Left kidney (tissue), 2 donors: Measurements from ENCODE around the gene FBH1. TPM values are rescaled to one million over a fixed set of nuclear protein-coding genes. Genes with fewer than 3 reads are reported as not detected.
"Not testable (repeated sequence)": the region's sequence is repeated elsewhere in the genome, so short reads cannot be mapped to it uniquely, and the experiment has no call there.

Experiments
- DNase-seq: peaks from one replicate; pipeline ENCODE4 v3.0.0-alpha.2; 2013
- polyA plus RNA-seq: library from polyadenylated mRNA; unstranded; fragments of 120-200 nt; gene quantifications from one replicate; pipeline ENCODE4 v1.2.1, GENCODE V29; 2013; ENCODE audit not compliant: insufficient read length

Gene FBH1
- polyA plus RNA-seq, 1 donor = 87.3 TPM

DNA sequence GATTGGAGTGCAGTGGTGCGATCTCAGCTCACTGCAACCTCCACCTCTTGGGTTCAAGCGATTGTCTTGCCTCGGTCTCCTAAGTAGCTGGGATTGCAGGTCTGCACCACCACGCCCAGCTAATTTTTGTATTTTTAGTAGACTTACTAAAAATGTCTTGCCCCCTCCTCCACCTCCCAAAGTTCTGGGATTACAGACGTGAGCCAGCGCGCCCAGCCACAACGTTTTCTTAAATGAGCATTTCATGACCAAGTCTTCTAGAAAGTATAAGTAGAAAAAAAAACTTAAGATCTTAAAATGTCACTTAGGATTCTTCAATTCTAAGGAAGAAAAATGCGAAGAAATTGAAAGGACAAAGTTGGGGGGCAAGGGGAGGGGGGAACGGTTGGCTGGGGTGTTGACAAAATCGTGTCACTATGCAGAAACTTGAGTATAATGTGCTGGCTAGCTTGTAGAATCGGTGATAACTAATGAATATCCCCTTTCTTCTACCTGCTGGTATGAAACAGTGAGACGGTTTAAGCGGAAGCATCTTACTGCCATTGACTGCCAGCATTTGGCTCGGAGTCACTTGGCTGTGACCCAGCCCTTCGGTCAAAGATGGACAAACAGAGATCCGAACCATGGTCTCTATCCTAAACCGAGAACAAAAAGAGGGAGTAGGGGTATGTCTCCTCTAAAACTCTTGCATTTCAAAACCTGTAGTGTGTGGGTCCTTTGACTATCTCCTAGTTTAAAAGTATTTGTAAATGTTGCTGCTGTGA lies 12.7 kb downstream of the FBH1 start:
- no peak for DNase-seq

DNA sequence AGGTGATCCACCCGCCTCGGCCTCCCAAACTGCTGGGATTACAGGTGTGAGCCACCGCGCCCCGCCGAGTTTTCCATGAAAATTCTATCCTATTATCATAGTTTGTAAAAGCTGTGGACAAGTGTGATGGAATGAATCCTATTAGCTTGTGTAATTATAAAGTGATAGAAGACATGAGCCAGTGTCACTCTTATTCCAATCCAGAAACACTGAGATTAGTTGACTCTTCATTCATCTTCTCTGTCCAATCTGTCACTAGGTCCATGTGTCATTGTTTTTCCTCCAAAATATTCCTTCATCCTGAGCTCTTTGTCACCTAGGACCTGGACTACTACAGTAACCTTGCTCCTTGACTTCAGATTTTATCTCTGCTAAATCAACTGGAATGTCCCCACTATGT lies 13.5 kb downstream of the FBH1 start:
- no peak for DNase-seq

DNA sequence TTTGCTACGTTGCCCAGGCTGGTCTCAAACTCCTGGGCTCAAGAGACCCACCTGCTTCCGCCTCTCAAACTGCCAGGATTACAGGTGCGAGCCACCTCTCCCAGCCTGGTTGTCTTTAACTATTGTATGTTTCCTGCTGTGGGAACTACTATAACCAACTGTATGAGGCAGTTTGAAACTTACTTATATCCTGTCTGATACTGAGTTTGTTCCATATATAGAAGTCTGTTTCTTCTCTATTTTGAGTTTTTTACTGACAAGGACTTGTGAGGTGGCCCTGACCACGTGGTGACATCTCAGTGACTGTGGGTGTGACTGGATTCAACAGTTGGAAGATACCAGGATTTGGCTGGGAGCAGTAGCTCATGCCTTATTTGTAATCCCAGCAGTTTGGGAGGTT lies 14.2 kb downstream of the FBH1 start:
- no peak for DNase-seq

DNA sequence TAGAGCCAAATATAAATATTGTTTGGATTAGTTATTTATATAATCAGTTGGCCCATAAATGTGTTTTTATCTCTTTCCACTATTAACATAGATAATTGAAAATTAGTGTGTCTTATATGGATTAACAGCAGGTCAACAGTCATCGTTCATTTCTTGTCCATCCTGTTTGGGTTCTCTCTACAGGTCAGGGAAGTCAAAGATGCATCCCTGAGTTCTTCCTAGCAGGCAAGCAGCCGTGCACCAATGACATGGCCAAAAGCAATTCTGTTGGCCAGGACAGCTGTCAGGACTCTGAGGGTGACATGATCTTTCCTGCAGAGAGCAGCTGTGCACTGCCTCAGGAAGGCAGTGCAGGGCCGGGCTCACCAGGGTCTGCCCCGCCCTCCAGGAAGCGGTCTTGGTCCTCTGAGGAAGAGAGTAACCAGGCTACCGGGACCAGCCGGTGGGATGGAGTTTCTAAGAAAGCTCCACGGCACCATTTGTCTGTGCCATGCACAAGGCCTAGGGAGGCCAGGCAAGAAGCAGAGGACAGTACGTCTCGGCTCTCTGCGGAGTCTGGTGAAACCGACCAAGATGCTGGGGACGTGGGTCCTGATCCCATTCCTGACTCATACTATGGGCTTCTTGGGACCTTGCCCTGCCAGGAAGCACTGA lies 15.9 kb downstream of the FBH1 start:
- DNase-seq = no peak

DNA sequence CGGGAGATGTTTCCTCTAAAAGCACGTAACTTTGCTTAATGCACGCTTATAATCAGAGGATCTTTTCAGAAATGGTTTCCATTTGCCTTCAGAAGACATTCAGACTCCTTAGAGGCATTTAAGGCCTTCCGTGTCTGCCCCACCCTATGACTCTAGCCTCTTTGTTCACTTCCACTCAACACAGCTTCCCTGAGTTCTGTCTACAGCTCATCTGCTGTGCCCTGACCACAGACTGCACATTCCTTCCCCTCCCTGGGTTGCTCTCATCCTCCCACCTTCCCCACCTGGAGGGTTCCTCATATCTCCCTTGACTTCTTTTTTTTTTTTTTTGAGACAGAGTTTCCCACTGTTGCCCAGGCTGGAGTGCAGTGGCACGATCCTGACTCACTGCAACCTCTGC lies 16.6 kb downstream of the FBH1 start:
- DNase-seq = no peak

DNA sequence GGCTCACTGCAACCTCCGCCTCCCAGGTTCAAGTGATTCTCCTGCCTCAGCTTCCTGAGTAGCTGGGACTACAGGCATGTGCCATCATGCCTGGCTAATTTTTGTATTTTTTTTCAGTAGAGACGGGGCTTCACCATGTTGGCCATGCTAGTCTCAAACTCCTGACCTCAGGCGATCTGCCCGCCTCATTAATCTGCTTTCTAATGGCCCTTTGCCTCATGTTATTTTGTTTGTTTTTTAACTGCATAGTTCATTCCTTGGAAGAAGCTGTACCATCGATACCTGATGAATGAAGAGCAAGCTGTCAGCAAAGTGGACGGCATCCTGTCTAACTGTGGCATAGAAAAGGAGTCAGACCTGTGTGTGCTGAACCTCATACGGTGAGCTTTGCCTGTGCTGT lies 18.6 kb downstream of the FBH1 start:
- not testable (repeated sequence) for DNase-seq

DNA sequence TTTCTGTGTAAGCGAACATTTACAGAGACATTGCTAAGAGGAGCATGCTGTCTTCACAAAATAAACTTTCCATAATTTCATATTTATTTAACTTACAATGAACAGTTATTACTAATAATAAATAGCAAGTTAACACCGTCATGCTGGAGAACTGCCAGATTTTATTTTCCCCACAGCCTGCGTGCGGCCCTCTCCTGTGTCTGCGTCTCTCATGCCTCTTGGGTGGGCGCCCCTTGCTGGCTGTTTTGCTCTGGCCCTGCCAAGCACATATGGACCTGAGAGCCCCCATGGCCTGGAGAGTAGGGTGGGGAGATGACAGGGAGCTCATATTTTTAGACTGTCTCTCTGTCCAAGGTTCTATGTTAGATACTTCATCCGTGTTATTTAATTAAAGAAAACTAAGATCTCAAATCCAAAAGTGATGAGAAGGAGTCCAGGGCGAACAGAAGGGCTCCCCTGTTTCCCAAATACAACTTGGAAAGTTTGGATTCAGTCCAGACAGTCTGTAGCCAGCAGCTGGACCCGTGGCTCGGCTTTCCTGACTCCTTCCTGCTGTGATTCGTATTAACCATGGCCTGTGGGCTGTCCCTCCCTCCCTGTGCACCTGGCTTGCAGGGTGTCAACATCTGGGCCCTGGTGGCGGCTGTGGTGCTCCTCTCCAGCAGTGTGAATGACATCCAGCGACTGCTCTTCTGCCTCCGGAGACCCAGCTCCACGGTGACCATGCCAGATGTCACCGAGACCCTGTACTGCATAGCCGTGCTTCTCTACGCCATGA lies 20.5 kb downstream of the FBH1 start:
- DNase-seq = no peak

DNA sequence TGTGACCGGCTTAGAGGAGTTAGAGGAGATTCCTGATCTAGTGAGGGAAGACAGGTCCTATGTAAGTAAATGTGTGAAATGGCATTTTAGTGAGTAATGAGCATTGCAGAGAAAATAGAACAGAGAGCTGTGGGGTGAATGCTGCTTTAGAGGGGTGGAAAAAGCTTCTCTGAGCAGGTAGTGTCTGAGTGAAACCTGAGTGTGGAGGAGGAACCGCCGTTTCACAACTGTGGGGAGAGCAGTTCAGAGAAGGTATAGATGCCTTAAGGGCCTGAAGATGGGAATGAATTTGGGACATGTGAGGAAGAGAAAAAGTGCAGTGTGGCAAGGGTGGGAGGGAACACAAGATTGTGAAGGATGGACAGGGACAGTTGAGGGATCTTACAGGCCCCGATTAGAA lies 21.6 kb downstream of the FBH1 start:
- no peak for DNase-seq

DNA sequence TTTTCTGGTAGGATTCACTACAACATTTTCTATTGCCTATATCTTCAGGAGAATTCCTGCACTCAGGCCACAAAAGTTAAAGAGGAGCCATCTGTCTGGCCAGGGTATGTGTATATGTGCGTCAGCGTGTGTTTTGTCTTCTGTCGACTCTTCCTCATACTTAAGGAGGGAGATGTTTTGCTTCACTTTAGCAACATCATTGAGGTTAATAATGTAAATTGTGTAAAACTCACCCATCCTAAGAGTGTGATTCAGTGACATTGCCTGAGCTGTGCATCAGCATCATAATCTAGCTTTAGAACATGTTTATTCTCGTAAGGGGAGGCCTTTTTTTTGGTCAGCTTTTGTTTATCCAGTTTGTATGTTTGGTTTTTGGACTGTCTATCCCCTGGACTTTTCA lies 23.7 kb downstream of the FBH1 start:
- no peak for DNase-seq

DNA sequence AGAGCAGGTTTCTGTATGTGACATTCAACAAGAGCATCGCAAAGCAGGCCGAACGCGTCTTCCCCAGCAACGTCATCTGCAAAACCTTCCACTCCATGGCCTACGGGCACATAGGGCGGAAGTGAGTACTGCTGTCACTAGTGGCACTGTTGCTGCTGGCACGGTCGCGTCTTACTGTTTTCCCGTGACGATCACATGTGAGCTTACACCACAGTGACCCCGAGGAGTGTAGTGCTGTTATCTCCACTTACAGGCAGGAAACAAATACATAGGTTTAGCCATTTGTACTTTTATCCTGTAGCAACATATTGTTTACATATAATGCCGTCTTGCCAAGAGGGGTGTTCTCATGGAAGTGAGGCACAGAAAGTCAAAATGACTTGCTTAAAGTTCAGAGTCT lies 25.4 kb downstream of the FBH1 start:
- no peak for DNase-seq

DNA sequence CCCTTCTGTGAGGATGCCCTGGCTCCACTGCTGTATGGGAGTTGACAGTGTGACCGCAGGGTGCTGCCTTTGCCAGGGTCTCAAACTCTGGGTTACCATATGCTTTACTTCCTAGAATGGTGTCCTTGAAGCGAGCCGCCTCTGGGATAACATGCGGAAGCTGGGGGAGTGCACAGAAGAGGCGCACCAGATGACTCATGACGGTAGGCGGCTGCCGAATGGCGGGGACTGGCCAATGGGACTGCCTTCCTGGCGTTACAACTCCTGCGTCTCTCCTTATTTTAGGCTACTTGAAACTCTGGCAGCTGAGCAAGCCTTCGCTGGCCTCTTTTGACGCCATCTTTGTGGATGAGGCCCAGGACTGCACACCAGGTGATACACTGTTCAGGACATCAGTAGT lies 27.3 kb downstream of the FBH1 start:
- DNase-seq = no peak

DNA sequence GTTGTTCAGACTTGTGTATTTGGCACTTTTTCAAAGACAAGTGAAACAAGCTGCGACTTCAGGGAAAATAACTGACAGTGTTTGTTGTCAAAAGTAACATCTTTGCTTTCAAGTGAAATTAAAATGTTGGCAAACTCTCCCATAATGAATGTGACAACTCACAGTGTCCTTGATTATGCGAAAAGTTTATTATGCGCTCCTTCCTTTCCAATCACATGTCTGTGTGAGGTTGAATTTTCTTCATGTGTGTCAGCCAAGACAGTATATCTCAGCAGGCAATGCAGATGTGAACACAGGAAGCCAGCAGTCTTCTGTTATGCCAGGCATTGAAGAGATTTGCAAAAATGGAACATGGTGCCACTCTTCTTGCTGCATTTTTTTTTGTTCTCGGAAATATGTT lies 28.7 kb downstream of the FBH1 start:
- DNase-seq = no peak

DNA sequence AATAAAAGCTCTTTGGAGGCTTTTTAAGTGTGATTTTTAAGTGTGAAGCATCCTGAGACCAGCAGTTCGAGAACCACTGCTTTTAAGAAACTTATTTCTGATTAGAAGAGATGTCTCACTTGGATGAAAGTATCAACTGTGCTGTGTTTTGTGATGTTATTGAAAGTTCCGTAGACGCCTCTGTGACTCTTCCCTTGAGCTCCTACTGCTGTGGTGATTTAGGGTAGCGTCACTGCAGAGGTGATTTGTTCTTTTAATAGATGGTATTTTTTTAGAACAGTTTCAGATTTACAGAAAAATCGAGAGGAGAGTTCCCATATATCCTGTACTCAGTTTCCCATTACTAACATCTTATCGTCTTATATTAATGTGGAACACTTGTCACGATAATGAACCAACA lies 29.5 kb downstream of the FBH1 start:
- DNase-seq = no peak

DNA sequence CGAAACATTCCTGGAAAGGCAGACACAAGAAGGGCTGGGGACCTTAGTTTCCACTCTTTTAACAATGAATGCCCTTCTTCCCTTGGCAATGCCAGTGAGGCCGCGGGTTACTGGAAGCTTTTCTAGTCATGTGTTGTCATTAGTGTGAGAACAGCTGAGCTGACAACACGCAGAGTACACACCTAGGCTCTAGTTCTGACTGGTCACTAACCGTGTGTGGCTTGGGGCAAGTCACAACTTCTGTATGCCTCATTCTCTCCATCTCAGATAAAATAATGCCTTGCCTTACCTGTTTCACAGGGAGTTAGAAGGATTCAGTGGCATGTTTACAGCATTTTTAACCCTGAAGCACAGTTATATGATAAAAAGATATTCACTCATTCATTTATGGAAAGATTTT lies 31.7 kb downstream of the FBH1 start:
- no peak for DNase-seq

DNA sequence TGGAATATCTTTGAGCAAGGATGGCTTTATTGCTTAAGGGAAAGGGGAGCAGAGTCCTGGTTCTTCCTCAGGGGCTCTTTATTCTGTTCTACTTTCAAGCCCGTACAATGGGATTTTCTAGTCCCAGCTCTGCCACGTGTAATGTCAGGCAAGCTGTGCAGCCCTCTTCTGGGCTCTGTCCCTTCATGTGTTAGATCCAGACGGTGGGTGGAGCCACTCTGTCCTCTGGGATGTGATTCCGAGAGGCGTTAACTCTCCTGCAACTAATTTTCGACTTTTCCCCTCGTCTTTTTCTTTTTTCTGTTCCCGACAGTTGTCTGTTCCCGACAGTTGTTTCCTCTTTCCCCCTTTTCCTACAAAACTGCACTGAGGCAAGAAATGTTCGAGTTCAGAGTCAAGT lies 34.8 kb downstream of the FBH1 start:
- no peak for DNase-seq

DNA sequence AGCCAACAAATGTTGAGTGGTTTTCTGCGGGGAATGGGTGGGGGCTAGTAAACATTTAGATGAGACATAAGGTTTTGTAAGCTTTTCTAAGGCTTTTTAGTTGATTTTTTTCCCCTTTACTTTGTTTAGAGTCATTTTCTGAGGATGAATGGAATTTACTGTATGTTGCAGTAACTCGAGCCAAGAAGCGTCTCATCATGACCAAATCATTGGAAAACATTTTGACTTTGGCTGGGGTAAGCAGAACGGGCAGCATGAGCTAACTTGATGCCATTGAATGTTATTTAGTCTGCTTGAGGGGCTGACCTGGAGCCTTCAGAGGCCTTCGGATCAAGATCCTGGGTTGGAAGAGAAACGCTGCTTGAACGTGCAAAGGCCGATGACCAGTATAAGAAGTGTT lies 37.3 kb downstream of the FBH1 start:
- no peak for DNase-seq

DNA sequence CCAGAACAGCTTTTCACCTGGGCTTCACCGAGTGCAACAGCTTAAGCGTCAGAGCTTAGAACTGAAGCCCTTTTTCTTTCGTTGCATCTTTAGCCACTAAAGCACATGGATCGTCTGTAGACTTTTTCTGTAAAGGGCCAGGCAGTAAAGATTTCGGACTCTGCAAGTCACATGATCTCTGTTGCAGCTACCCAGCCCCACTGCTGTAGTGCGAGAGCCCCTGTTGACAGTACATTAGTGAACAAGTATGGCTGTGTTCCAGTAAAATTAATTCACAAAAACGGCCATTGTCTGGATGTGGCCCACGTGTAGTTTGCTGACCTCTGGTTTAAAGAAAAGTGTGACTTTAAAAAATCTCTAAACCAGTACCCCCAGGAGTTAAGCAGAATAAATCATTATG lies 39.4 kb downstream of the FBH1 start:
- no peak for DNase-seq

DNA sequence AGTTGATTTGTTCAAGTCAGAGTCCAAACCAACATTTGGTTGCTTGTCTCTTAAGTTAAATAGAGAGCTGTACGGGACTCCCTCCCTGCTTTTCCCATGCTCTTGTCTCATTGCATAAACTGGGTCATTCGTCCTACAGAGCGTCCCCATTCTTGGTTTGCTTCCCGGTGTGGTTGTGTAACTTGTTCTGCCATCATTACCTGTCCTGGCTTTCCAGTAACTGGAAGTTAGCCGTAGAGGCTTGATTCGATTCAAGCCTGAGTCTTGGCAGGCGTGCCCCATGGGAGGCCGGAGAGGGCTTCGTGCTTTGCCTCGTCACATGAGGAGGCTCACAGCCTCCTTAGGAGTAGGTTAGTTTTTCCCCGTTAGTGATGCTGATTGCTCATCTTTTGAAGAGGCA lies 40.2 kb downstream of the FBH1 start:
- no peak for DNase-seq

DNA sequence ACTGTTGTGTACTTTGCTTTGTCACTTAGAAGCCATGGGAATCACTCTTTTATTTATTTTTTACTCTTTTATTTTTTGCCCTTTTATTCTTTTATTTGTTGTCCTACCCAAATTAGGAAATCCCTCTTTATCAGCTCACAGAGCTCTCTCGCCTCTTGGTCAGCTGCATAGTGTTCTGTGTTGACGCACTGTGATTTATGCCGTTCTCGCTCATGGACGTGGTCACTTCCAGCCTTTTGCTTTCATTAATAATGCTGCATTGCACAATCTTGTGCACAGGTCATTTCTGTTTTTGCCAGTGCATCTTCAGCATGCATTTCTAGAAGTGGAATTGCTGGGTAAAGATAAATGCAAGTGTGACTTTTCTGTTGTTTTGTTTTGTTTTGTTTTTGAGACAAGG lies 42.3 kb downstream of the FBH1 start:
- no peak for DNase-seq

DNA sequence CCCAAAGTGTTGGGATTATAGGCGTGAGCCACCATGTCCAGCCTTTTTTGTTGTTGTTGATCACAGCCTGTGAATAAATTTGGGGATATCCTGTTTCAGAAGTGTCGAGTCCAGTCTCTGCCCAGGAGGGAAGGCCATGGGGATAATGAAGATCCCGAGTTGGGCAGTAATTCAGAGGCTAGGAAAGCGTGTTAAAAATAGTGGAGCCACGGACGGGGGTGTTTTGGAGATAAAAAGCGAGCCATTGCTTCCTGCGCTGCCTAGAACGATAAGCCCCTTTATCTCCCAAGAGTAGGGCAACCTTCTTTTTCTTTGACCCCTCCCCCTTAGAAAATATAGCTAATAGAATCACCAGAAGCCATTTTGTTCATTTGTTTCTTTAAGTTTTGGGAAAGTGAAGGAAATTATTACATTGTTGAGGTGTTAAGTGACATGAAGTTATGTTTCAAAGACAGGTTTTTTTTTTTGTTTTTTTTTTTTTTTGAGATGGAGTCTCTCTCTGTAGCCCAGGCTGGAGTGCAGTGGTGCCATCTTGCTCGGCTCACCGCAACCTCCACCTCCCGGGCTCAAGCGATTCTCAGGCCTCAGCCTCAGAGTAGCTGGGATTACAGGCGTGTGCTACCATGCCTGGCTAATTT lies 44.0 kb downstream of the FBH1 start:
- no peak for DNase-seq

DNA sequence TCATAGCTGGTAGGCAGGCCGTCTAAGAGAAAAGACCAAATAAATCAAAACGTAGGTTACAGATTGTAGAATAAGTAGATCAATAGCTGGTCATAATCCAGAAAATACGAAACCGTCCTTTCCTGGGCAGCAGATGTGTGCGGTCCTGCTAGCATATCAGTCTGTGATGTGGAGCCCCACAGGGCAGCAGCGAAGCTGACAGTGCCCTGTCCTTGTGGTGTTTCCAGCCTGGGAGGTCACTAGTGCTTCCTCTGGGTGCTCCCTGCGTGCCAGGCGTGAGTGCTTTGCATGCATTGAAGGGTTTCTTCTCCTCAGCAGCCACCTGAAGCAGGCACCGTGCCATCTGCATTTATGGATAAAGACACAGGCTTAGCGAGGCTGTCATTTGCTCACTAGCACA lies 45.6 kb downstream of the FBH1 start:
- DNase-seq = no peak

DNA sequence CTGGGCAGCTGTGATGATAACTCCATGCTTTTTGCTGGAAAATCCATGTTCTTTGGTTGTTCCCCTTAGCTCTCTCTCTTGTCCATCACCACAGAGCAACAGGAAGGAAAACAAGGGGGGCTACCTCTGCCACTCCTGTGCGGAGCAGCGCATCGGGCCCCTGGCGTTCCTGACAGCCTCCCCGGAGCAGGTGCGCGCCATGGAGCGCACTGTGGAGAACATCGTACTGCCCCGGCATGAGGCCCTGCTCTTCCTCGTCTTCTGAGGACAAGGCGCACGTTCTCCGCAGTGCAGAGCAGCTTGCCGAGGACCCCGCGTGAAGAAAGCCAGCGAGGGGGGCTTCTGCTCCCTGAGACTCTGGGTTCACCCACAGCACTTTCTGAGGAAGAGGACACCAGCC lies 47.0 kb downstream of the FBH1 start:
- DNase-seq = no peak

DNA sequence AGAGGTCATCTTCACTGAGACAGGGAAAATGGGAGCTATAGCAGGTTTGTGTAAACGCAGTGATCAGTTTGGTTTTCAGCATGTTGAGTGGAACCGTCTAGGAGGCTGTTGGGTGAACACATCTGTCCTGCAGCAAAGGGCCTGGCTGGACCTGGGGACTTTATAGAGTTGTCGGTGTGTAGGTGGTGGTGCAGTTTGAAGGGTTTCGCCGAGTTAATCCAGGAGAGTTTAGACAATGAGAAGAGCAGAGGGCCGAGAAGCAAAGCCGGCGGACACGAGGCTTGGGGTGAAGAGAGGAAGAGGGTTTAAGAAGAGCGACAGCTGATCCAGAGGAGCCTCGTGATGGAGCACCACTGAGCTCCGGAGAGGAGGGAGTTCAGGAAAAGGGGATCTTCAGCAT lies 48.2 kb downstream of the FBH1 start:
- no peak for DNase-seq
